ENCODE measurements around the gene SPAG6.

DNA sequence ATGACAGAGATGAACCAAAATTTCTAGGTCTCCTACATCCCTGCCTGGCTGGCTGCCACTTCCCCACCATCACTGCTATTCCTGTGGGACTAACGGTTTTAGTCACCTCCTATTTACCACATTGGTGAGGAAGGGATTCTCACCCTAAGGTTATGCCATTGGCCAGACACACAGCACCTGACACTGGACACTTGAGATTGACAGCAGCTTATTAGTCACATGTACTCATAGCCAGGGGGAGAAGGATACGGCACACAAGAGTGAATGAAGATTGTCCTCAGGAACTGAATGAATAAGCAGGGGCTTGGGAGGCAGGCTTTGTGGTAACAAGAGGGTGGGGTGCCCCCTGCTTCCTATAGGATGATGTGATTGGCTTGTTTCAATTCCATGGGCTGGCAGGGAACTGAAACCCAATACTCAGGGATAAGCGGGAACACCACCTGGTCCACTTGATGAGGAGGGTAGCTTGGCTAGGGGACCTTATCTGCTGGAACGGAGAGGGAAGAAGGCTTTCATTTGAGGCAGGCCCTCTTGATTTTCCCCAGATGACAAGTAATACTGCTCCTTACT, 99.0 kb downstream of the SPAG6 start:
- TF ChIP-seq, protein P1, sequence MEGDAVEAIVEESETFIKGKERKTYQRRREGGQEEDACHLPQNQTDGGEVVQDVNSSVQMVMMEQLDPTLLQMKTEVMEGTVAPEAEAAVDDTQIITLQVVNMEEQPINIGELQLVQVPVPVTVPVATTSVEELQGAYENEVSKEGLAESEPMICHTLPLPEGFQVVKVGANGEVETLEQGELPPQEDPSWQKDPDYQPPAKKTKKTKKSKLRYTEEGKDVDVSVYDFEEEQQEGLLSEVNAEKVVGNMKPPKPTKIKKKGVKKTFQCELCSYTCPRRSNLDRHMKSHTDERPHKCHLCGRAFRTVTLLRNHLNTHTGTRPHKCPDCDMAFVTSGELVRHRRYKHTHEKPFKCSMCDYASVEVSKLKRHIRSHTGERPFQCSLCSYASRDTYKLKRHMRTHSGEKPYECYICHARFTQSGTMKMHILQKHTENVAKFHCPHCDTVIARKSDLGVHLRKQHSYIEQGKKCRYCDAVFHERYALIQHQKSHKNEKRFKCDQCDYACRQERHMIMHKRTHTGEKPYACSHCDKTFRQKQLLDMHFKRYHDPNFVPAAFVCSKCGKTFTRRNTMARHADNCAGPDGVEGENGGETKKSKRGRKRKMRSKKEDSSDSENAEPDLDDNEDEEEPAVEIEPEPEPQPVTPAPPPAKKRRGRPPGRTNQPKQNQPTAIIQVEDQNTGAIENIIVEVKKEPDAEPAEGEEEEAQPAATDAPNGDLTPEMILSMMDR (IDR thresholded peaks at IDR 0.05), result no peak
- no peak for TF ChIP-seq POLR2A (IDR thresholded peaks at IDR 0.05)

Data from tibial nerve (tissue), 3 donors.